ENCODE results near the gene GRIN2A. TPM values are rescaled to one million over a fixed set of nuclear protein-coding genes. Genes with fewer than 3 reads are reported as not detected.

Gene GRIN2A
- total RNA-seq, 2 experiments from 2014 or later = not detected

DNA sequence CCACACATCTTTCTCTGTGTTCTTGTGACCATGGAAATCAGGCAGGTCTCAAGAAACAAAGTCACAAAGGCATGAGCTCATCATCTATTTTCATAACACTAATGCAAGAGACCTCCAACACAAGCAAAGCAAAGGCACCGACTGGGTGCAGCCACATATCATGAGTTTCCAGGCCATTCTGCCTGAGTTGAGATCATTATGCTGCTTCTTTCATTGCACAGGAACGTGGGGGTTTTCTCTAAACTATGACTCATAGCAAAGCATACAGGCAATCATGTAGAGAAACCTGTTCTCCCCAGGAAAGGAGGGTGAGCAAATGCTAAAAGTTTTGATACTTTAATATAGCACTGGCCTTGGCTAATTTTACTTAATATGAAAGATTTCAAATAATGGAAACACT lies 60.7 kb downstream of the GRIN2A start:
- Mint-ChIP-seq H3K36me3 (no peaks in the 10 kb centered on the region), H3K4me1 (ENCODE audit: low read depth) (no peaks in the 10 kb centered on the region), H3K27me3 (no peaks in the 10 kb centered on the region), H3K9me3 (peaks cover 2% of the 10 kb centered on the region), H3K4me3 (no peak overlapping the region), H3K27ac (no peak overlapping the region)
- CTCF ChIA-PET = no interaction called here
- POLR2A ChIA-PET = no interaction called here
- DNase-seq = no peak
- intact Hi-C loops (cut with micrococcal nuclease) = no loop called here

GRCh38 chr16:10120953-10121352 lies 61.3 kb downstream of the GRIN2A start:
- Mint-ChIP-seq H3K4me3 (no peak overlapping the region), H3K27me3 (no peaks in the 10 kb centered on the region), H3K9me3 (peaks cover 2% of the 10 kb centered on the region), H3K27ac (no peak overlapping the region), H3K4me1 (ENCODE audit: low read depth) (no peaks in the 10 kb centered on the region), H3K36me3 (no peaks in the 10 kb centered on the region)
- intact Hi-C loops (cut with micrococcal nuclease) = no loop called here
- CTCF ChIA-PET = no interaction called here
- POLR2A ChIA-PET = no interaction called here
- no peak for DNase-seq

GRCh38 chr16:10114409-10114808 lies 67.8 kb downstream of the GRIN2A start:
- POLR2A ChIA-PET = no interaction called here
- Mint-ChIP-seq H3K9me3 (peaks cover 2% of the 10 kb centered on the region), H3K4me3 (no peak overlapping the region)

DNA sequence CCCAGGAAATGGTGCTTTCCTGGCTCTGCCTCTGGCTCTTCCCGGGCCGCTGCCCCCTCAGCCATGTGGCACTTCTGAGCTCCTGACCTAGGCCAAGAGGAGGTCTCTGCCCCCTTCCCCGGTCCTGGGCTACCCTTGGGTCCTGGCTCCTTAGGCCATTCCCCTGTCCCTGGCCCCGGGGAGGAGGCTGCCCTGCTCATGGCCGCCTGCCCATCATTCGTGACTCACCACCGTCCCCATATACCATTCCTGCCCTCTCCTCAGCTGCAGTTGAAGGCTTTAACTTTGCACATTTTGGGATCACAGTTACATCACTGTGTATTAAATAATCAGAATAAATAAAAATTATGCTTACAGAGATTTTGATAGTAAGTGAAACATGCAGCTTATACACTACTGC lies 69.0 kb downstream of the GRIN2A start:
- CTCF ChIA-PET = interaction anchor here (1.1 kb wide), 1 partner anchor 855 kb away, joined by 3 read pairs; no protein-coding TSS in a partner anchor
- no peak overlapping the region for H3K4me3 Mint-ChIP-seq

More at GRCh38 chr16:10114409-10114808, 67.8 kb downstream of the GRIN2A start:
- Mint-ChIP-seq H3K36me3 (no peaks in the 10 kb centered on the region), H3K27ac (no peak overlapping the region), H3K27me3 (no peaks in the 10 kb centered on the region), H3K4me1 (ENCODE audit: low read depth) (no peaks in the 10 kb centered on the region)
- DNase-seq = no peak
- intact Hi-C loops (cut with micrococcal nuclease) = no loop called here
- CTCF ChIA-PET = interaction anchor here (1.0 to 1.1 kb wide), 2 partner anchors 15 to 856 kb away, joined by 3 to 4 read pairs; no protein-coding TSS in a partner anchor

GRCh38 chr16:10112021-10112420 lies 70.2 kb downstream of the GRIN2A start:
- Mint-ChIP-seq H3K27me3 (no peaks in the 10 kb centered on the region), H3K27ac (no peak overlapping the region), H3K4me1 (ENCODE audit: low read depth) (no peaks in the 10 kb centered on the region), H3K9me3 (no peaks in the 10 kb centered on the region), H3K36me3 (no peaks in the 10 kb centered on the region), H3K4me3 (no peak overlapping the region)
- POLR2A ChIA-PET = no interaction called here
- CTCF ChIA-PET = no interaction called here
- intact Hi-C loops (cut with micrococcal nuclease) = no loop called here
- DNase-seq = no peak

More for the DNA sequence above, 69.0 kb downstream of the GRIN2A start:
- H3K27me3 Mint-ChIP-seq = no peaks in the 10 kb centered on the region
- POLR2A ChIA-PET = no interaction called here
- no peaks in the 10 kb centered on the region for H3K36me3 Mint-ChIP-seq
- no peaks in the 10 kb centered on the region for H3K9me3 Mint-ChIP-seq
- H3K27ac Mint-ChIP-seq = no peak overlapping the region
- DNase-seq = no peak
- no peaks in the 10 kb centered on the region for H3K4me1 Mint-ChIP-seq (ENCODE audit: low read depth)
- intact Hi-C loops (cut with micrococcal nuclease) = no loop called here

- intact Hi-C loops (cut with micrococcal nuclease) = no loop called here
- DNase-seq = no peak
- ChIA-PET POLR2A (no interaction called here), CTCF (no interaction called here)
- no peaks in the 10 kb centered on the region for H3K4me1 Mint-ChIP-seq (ENCODE audit: low read depth)
- H3K9me3 Mint-ChIP-seq = no peaks in the 10 kb centered on the region
- H3K27ac Mint-ChIP-seq = no peak overlapping the region
- H3K27me3 Mint-ChIP-seq = no peaks in the 10 kb centered on the region
- H3K4me3 Mint-ChIP-seq = no peak overlapping the region
- no peaks in the 10 kb centered on the region for H3K36me3 Mint-ChIP-seq
These were observed 71.0 kb downstream of the GRIN2A start for GRCh38 chr16:10111156-10111761.

GRCh38 chr16:10110552-10110951 lies 71.7 kb downstream of the GRIN2A start:
- Mint-ChIP-seq H3K27me3 (no peaks in the 10 kb centered on the region), H3K4me3 (no peak overlapping the region), H3K36me3 (no peaks in the 10 kb centered on the region), H3K4me1 (ENCODE audit: low read depth) (no peaks in the 10 kb centered on the region), H3K9me3 (no peaks in the 10 kb centered on the region), H3K27ac (no peak overlapping the region)
- ChIA-PET POLR2A (no interaction called here), CTCF (no interaction called here)
- intact Hi-C loops (cut with micrococcal nuclease) = no loop called here
- DNase-seq = no peak

DNA sequence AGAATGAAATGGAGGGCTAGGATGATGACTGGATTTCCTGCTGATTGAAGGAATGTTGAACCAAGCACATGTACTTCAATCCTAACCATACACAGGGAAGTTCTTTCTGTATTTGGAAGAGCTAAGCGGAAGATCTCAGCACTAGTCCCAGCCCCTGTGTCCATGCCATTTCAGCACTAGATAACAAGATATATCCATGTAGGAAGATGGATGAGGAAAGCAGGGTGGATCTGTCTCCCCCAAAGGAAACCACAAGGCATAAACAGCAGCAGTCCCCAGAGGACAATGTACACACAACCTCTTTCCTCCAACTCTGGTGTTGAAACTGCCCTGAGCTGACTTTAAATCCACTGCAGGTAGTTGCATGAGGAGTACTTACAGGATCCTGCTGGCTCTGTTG lies 75.1 kb downstream of the GRIN2A start:
- ChIA-PET CTCF (no interaction called here), POLR2A (no interaction called here)
- Mint-ChIP-seq H3K36me3 (no peaks in the 10 kb centered on the region), H3K27me3 (no peaks in the 10 kb centered on the region), H3K4me3 (no peak overlapping the region), H3K9me3 (peaks cover 4% of the 10 kb centered on the region), H3K27ac (no peak overlapping the region), H3K4me1 (ENCODE audit: low read depth) (no peaks in the 10 kb centered on the region)
- no peak for DNase-seq
- intact Hi-C loops (cut with micrococcal nuclease) = no loop called here

GRCh38 chr16:10103700-10104099 lies 78.5 kb downstream of the GRIN2A start:
- CTCF ChIA-PET = no interaction called here
- POLR2A ChIA-PET = no interaction called here
- no peak for DNase-seq
- peaks cover 16% of the 10 kb centered on the region for H3K9me3 Mint-ChIP-seq
- no peaks in the 10 kb centered on the region for H3K27me3 Mint-ChIP-seq
- no peaks in the 10 kb centered on the region for H3K36me3 Mint-ChIP-seq
- H3K27ac Mint-ChIP-seq = no peak overlapping the region
- H3K4me1 Mint-ChIP-seq (ENCODE audit: low read depth) = no peaks in the 10 kb centered on the region
- intact Hi-C loops (cut with micrococcal nuclease) = no loop called here
- no peak overlapping the region for H3K4me3 Mint-ChIP-seq

- H3K27ac Mint-ChIP-seq = no peak overlapping the region
- peaks cover 16% of the 10 kb centered on the region for H3K9me3 Mint-ChIP-seq
- intact Hi-C loops (cut with micrococcal nuclease) = no loop called here
- CTCF ChIA-PET = no interaction called here
- H3K36me3 Mint-ChIP-seq = no peaks in the 10 kb centered on the region
- no peaks in the 10 kb centered on the region for H3K4me1 Mint-ChIP-seq (ENCODE audit: low read depth)
- no peak overlapping the region for H3K4me3 Mint-ChIP-seq
- POLR2A ChIA-PET = no interaction called here
- H3K27me3 Mint-ChIP-seq = no peaks in the 10 kb centered on the region
- no peak for DNase-seq
These were observed 79.1 kb downstream of the GRIN2A start for GRCh38 chr16:10103118-10103517.

- no peak for DNase-seq
- ChIA-PET CTCF (no interaction called here), POLR2A (no interaction called here)
- no peaks in the 10 kb centered on the region for H3K27me3 Mint-ChIP-seq
- H3K4me1 Mint-ChIP-seq (ENCODE audit: low read depth) = no peaks in the 10 kb centered on the region
- peaks cover 16% of the 10 kb centered on the region for H3K9me3 Mint-ChIP-seq
- no peak overlapping the region for H3K27ac Mint-ChIP-seq
- intact Hi-C loops (cut with micrococcal nuclease) = no loop called here
- no peak overlapping the region for H3K4me3 Mint-ChIP-seq
- no peaks in the 10 kb centered on the region for H3K36me3 Mint-ChIP-seq
These were observed 81.4 kb downstream of the GRIN2A start for GRCh38 chr16:10100829-10101228.

GRCh38 chr16:10098991-10099390 lies 83.2 kb downstream of the GRIN2A start:
- POLR2A ChIA-PET = no interaction called here
- intact Hi-C loops (cut with micrococcal nuclease) = no loop called here
- DNase-seq = no peak
- no peak overlapping the region for H3K4me3 Mint-ChIP-seq
- no peaks in the 10 kb centered on the region for H3K4me1 Mint-ChIP-seq (ENCODE audit: low read depth)
- H3K9me3 Mint-ChIP-seq = peaks cover 16% of the 10 kb centered on the region
- H3K27me3 Mint-ChIP-seq = no peaks in the 10 kb centered on the region
- H3K27ac Mint-ChIP-seq = no peak overlapping the region
- CTCF ChIA-PET = no interaction called here
- H3K36me3 Mint-ChIP-seq = no peaks in the 10 kb centered on the region

GRCh38 chr16:10097271-10097670 lies 85.0 kb downstream of the GRIN2A start:
- Mint-ChIP-seq H3K9me3 (peaks cover 14% of the 10 kb centered on the region), H3K4me3 (no peak overlapping the region), H3K4me1 (ENCODE audit: low read depth) (no peaks in the 10 kb centered on the region), H3K27me3 (no peaks in the 10 kb centered on the region), H3K27ac (no peak overlapping the region), H3K36me3 (no peaks in the 10 kb centered on the region)
- CTCF ChIA-PET = no interaction called here
- DNase-seq = no peak
- POLR2A ChIA-PET = no interaction called here
- intact Hi-C loops (cut with micrococcal nuclease) = no loop called here

Data from activated CD4-positive, alpha-beta memory T cell treated with anti-CD3 and anti-CD28 coated beads for 36 hours (primary cell).